ENCODE data around the gene PRSS35. TPM values are rescaled to one million over a fixed set of nuclear protein-coding genes. Genes with fewer than 3 reads are reported as not detected.

The PRSS35 gene
- total RNA-seq (2014; rRNA removed; shearing (Covaris generic)), result not detected in 2 replicates
- total RNA-seq (2022), result not detected in 2 replicates
- not detected for Bru-seq, nascent RNA
- BruChase-seq, experiment 1, labeled RNA remaining after a 6-hour chase, result not detected
- not detected for BruChase-seq, experiment 2, labeled RNA remaining after a 2-hour chase
- long read RNA-seq, result 0 reads

GRCh38 chr6:83511901-83512681, at the start of gene PRSS35:
Gene PRSS35, plus strand, starts transcription at chr6:83512534. Its CDS starts 10,908 bp downstream, at chr6:83523442.
- intact Hi-C loops (cut with micrococcal nuclease; ENCODE audit: unreplicated experiment), result loop anchor here (10.0 kb wide), 1 partner anchor 1237 kb away; no protein-coding TSS in a partner anchor
- ChIA-PET CTCF (ENCODE audit: unreplicated experiment) (interaction anchor here (0.6 to 2.0 kb wide), 2 partner anchors 290 to 445 kb away, joined by 7 to 11 read pairs; partner anchors contain the start of gene DOP1A), POLR2A (interaction anchor here (0.9 kb wide), 1 partner anchor 256 kb away, joined by 3 read pairs; no protein-coding TSS in a partner anchor)
- Histone ChIP-seq H3K79me2 (ENCODE audit: insufficient read depth, low read depth, low read length) (no peaks in the 10 kb centered on the region), H3K27ac (ENCODE audit: low read depth, low read length, poor library complexity, severe bottlenecking) (no peak within 1 kb of the TSS), H3K4me2 (ENCODE audit: low read length) (no peak within 1 kb of the TSS), H2AFZ (ENCODE audit: low read length) (no peak within 1 kb of the TSS), H3K4me3 (ENCODE audit: low read depth, low read length, poor library complexity, severe bottlenecking) (no peak within 1 kb of the TSS), H3K36me3 (ENCODE audit: insufficient read depth, low read length) (no peaks in the 10 kb centered on the region), H3K4me1 (ENCODE audit: insufficient read depth, low read length, poor library complexity, severe bottlenecking) (no peaks in the 10 kb centered on the region), H4K20me1 (ENCODE audit: insufficient read depth, low read length) (no peaks in the 10 kb centered on the region), H3K9me3 (ENCODE audit: low read length) (no peaks in the 10 kb centered on the region), H3K9me2 (ENCODE audit: insufficient read depth, low read length) (no peaks in the 10 kb centered on the region)
- TF ChIP-seq CTCF (conservative IDR thresholded peaks at IDR 0.05; ENCODE audit: low read length) (peak; percentile 38; the same call in 1 of the 2 replicates), EZH2phosphoT487 (IDR thresholded peaks at IDR 0.05; ENCODE audit: borderline replicate concordance, low read depth, low read length) (no peak)
- no TSS peak for BruUV-seq (replicated peaks)
- no peak for DNase-seq (ENCODE audit: low spot score)

- Histone ChIP-seq H3K4me3 (ENCODE audit: low read depth, low read length, poor library complexity, severe bottlenecking) (no peak overlapping the region), H3K9me2 (ENCODE audit: insufficient read depth, low read length) (no peaks in the 10 kb centered on the region), H3K36me3 (ENCODE audit: insufficient read depth, low read length) (no peaks in the 10 kb centered on the region), H4K20me1 (ENCODE audit: insufficient read depth, low read length) (no peaks in the 10 kb centered on the region), H2AFZ (ENCODE audit: low read length) (no peak overlapping the region), H3K27ac (ENCODE audit: low read depth, low read length, poor library complexity, severe bottlenecking) (no peak overlapping the region), H3K79me2 (ENCODE audit: insufficient read depth, low read depth, low read length) (no peaks in the 10 kb centered on the region), H3K9me3 (ENCODE audit: low read length) (no peaks in the 10 kb centered on the region), H3K4me2 (ENCODE audit: low read length) (no peak overlapping the region), H3K4me1 (ENCODE audit: insufficient read depth, low read length, poor library complexity, severe bottlenecking) (no peaks in the 10 kb centered on the region)
- intact Hi-C loops (cut with micrococcal nuclease; ENCODE audit: unreplicated experiment), result no loop called here
- TF ChIP-seq EZH2phosphoT487 (IDR thresholded peaks at IDR 0.05; ENCODE audit: borderline replicate concordance, low read depth, low read length) (no peak), CTCF (conservative IDR thresholded peaks at IDR 0.05; ENCODE audit: low read length) (no peak)
- POLR2A ChIA-PET, result no interaction called here
- no peak for DNase-seq (ENCODE audit: low spot score)
- CTCF ChIA-PET (ENCODE audit: unreplicated experiment), result no interaction called here
- BruUV-seq (replicated peaks), result no TSS peak
Measured at GRCh38 chr6:83463886-83464285, 48.4 kb upstream of the PRSS35 start.
